GM19438 (cell line): Measurements from ENCODE around the gene AMPD2.
"Not testable (repeated sequence)": the region's sequence is repeated elsewhere in the genome, so short reads cannot be mapped to it uniquely, and the experiment has no call there.

Experiments
- ATAC-seq: cut with Tn5 transposase; IDR thresholded peaks from one replicate; pipeline ENCODE4 v1.9.1; 2021; ENCODE audit warnings: low read depth; ENCODE audit not compliant: unreplicated experiment

The AMPD2 gene

DNA sequence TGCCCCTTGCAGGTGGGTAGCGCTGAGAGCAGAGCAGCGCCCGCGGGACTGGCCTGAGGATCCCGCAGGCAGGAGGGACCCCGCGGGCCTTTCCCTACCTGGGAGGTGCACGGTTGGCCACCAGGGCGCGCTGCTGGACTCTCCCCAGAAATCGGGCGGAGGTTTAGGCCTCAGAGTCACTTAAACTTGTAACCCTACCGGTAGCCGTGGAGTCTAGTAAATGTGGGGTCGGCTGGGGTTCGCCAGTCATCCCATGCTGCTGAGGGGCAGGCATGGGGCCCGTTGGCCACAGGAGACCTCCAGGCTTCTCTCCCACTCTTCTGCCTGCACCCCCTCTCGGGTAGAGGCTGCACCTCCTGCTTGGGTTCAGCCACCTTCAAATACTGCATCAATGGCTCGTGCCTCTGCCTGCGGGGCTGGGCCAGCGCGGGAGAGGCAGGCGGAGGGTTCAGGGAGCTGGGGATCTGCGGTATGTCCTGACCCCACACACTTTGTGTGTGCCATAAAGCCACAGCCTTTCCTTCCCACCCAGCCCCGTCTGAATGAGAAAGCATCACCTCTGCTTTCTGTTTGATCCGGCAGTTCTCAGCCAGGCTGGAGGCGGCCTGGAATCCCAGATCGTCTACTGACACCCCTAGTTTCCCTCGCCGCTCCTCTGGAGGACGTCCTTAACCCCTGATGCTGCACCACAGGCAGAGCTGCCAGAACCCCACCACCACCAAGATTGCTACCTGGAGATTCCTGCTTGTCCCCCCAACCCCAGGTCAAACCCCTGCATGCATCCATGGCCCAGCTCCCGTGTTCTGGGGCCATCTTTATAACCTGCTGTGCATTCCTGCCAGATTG, 24.0 kb downstream of the AMPD2 start:
- no peak for ATAC-seq

DNA sequence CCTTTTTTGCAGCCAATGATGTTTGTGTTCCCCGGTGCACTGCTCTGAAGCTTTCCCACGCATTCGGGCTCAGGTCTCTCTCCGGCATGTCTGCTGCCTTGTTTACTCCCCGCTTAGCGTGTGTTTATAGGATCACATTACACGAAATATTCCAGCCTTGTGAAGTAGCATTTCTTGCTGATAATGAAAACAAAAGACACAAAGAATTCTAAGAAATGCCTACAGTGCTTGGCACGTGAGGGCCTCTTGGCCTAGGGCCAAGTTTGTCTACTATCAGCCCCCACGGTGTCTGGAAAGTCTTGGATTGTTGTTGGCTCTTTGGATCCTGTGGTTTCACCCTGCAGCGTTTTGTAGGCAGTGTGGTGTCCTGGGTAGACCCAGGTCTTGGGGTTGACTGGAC, 25.0 kb downstream of the AMPD2 start:
- ATAC-seq: no peak

DNA sequence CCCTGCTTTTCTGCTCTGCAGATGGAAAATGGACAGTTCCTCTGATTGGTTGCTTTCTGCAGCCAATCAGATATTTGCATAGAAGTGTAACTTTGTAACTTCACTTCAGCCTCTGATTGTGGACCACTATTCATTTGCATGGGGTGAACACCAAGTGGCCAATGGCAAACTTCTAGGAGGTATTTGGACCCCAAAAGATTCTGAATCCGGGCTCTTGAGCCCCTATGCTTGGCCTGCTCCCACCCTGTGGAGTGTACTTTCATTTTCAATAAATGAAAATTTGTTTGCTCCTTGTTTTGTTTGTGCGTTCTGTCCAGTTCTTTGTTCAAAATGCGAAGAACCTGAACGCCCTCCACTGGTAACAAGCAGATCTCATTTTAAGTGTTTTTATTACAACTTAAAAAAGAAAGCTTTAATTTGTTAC, 29.9 kb downstream of the AMPD2 start:
- no peak for ATAC-seq

DNA sequence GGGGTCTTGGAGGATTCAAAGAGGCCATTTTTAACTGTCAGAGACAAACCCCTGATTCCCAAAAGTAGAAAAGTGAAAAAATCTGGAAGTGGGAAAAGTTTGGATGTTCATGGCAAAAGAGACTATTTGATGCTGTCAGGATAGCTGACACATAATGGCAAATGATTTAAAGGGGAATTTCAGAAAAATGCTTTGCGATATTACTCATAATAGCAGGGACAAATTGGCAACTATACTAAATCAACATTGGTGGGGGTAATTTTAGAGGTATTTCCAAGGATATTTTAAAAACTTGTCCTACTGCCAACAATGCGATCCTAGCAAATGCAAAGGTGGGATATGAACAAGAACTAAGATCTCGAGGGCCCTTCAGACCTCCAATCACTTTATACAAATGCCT, 31.0 kb downstream of the AMPD2 start:
- ATAC-seq: no peak

DNA sequence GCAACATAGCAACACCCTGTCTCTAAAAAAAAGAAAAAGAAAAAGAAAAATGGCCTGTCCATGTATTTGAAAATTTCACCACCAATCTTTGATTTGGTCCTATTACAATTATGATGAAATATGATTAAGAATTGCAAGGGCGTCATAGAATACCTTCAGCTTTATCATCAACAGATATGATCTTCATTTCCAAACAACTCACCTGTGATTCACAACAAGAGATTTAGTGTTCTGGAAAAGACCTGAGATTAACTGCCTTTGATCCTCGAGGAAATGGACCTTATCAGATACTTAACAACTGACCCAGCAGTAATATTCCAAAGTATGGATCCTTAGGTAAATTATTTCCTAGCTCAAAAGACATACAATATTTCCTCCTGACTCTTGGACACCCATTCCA, 32.8 kb downstream of the AMPD2 start:
- ATAC-seq: no peak

DNA sequence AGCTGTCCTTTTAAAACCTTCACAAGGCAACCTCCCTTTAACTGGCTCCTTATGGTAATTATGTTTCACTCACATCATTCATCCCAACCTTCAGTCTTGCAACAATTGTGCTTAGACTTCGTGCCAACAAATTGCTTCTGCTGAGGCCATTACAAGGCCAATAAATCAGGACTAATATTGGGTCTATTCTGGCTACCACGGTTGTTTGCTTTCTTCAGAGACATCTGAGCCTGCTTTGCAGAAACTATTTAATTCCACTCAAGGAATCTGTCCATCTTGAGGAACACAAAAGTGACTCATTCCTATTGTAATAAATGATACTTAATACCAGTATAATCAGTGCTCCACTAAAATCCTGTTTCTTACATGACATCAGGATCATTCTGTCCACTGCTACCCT, 33.7 kb downstream of the AMPD2 start:
- ATAC-seq: no peak

DNA sequence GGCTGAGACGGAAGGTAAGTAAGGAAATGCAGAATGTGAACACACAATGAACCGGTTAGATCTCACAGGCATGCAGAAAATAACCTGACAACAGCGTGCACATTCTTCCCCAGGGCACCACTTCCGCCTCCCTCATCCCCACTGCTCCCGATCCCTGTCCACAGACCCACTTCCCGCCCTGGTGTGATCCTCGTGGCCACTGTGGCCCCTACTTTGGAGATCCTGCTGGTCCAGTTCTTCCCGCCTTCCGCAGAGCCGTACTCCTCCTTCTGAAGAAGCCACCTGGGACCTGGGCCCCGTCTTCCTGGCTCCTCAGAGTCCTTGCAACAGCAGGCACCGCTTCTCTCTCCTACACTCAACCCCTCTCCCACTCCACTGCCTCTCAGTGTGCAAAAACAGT, 34.9 kb downstream of the AMPD2 start:
- ATAC-seq: no peak

DNA sequence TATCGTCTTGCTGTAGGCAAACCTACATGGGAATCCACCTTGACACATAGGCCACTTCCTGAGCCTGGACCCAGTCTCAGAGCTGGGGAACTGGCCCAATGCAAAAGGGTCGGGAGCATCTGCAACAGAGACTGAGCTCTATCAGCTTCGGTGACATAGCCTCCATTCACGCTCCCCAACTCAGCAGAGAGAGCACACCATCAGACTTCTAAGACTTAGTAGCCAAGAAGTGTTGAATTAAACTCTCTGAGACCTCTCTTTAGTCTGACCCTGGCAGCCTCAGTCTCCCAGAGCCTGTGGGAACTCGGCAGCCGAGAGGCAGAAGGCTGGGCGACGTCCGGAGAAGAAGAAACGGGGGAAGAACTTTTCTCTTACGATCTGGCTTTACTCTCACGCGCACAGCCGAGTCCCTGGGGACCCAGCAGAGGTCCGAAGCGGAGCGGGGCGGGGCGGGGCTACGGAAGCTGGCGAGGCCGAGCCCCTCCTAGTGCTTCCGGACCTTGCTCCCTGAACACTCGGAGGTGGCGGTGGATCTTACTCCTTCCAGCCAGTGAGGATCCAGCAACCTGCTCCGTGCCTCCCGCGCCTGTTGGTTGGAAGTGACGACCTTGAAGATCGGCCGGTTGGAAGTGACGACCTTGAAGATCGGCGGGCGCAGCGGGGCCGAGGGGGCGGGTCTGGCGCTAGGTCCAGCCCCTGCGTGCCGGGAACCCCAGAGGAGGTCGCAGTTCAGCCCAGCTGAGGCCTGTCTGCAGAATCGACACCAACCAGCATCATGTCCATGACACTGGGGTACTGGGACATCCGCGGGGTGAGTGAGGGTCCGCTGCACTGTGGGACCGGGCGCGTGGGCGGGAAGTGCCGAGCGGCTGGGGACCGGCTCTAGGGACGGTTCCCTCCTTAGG, 36.2 kb downstream of the AMPD2 start, which contains the start of gene GSTM4:
Gene GSTM4, plus strand, starts transcription at position 485 of the 905 bp plus-strand sequence. Its CDS starts 291 bp downstream, at position 776.
- peak; percentile 94 for ATAC-seq

DNA sequence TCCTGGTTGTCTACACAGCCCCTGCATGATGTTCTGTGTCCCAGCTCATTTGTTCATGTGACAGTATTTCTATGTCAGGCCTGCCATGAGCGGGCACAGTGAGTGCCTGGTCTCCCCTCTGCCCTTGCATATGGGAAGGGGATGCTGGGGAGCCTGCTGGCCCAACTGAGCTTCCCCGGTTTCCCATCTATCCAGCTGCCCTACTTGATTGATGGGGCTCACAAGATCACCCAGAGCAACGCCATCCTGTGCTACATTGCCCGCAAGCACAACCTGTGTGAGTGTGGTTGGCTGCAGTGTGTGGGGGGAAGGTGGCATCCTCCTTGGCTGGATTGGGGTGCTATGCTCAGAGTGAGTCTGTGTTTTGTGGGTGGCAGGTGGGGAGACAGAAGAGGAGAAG, 37.8 kb downstream of the AMPD2 start:
- ATAC-seq: no peak

DNA sequence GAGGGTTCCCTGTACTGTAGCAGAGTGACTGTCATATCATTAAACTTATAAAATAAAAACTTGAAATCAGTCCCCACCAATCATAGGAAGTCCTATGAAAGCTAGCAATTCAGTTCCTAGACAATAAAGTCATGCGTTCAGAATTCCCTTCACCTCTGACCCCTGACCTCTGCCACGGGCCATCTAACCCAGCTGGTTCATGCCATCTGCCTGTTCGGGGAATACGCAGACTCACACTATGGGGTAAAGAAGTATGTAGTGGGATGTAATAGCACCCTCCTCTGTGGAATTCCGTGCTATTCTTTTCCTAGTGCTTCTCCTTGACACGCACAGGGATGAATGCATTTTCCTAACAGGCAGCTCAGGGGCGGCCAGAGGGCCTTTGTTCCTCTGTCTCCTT, 38.3 kb downstream of the AMPD2 start:
- no peak for ATAC-seq

DNA sequence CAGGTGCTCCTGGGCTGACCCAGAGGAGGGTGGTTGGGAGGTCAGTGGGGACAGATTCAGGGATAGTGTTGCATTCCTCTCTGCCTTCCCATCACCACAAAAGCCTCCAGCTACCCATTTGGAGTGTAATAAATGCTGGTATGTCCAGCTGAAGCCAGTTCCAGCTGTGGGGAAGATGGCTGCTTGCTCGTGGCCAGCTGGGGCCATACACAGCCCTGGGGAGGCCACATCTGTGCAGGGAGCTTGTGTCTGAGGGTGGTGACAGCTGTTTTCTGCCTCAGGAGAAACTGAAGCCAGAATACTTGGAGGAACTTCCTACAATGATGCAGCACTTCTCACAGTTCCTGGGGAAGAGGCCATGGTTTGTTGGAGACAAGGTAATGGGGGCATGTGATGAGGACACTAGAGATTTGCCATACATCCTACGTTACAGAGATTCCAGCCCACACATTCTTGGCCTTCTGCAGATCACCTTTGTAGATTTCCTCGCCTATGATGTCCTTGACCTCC, 39.0 kb downstream of the AMPD2 start:
- ATAC-seq: no peak

DNA sequence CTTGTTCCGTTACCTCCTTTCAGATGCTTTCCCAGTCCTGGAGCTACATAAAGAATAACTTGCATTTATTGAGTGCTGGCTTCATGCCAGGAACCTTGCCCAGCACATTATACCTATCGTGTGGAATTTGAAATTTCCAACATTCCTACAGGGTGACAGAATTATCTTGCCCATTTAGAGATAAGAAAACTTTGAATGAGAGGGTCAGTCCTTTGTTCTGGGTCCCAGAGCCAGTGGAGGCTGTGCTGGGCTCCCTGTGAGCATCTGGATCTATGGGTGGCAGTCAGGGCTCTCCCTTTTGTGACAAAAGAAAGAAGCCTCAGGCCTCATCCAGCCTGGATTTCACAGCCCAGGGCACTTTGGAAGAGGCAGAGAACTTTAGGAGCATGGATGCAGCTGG, 39.5 kb downstream of the AMPD2 start:
- no peak for ATAC-seq

DNA sequence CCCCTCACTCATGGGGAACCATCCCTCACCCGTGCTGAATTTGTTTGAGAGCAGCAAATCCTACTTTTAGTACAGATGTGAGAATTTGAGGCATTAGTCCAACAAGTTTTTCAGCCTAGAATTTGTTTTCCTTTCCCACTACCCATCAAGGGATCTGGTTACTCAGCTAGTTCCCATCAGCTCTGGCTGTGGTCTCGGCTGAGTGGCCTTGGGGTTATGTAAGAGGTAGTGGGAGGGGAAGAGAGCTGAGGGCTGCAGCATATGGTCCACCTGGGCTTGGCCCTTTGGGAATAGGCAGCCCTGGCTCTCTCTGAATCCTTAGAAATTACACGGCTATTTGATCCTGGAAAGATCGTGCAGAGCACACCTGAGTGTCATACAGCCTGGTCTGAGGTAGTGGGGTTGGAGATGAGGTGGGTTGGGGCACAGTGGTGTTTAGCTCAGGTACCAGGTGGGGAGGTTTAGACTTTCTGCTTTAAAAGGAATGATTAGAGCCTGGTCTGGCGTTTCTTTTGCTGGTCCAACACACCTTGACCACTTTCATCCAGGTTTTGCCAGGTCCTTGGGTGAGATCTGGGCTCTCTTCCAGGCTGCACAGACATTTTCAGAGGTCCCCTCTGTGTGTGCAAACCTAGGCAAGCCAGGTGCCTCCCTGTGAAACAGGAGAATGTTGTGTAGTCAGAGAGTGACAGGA, 40.5 kb downstream of the AMPD2 start:
- no peak for ATAC-seq

DNA sequence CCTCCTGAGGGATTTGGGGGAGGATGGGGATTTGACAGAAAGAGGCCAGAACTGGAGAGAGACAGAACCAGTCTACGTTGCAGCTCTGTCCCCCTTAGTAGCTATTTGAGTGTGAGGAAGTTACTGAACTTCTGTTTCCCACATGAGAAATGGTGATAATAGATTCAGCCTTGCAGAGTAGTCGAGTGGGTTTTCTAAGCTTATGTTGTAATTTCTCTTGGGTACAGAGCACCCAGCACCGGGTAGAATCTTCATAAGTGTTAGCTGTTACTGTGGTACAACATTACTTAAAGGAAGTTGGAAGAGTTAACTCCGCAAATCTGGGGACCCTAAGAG, 41.0 kb downstream of the AMPD2 start:
- ATAC-seq: not testable (repeated sequence)

DNA sequence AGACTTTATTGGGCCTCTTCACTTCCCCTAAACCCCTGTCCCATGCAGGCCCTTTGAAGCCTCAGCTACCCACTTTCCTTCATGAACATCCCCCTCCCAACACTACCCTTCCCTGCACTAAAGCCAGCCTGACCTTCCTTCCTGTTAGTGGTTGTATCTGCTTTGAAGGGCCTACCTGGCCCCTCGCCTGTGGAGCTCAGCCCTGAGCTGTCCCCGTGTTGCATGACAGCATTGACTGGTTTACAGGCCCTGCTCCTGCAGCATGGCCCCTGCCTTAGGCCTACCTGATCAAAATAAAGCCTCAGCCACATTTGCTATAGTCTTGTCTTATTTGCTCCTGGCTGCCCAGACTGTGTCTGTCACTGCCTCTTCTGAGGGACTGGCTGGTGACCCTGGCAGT, 41.8 kb downstream of the AMPD2 start:
- ATAC-seq: no peak

DNA sequence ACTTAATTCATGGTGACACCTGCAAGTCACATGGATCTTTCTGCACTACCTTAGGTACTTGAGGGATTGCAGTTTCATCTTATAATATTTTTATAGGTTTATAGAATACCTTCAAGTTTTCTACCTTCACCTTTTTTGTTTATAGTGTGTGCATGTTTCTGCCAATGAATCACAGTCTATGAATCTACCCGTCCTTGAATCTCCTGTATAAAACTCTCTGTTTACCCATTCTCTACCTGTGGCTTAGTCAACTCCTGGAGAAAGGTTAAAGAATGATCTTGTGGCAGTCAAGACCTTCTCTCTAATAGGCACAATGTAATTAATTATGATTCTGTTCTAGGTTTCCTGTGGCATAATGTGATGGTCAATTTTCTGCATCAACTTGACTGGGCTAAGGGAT, 45.0 kb downstream of the AMPD2 start:
- ATAC-seq: no peak

DNA sequence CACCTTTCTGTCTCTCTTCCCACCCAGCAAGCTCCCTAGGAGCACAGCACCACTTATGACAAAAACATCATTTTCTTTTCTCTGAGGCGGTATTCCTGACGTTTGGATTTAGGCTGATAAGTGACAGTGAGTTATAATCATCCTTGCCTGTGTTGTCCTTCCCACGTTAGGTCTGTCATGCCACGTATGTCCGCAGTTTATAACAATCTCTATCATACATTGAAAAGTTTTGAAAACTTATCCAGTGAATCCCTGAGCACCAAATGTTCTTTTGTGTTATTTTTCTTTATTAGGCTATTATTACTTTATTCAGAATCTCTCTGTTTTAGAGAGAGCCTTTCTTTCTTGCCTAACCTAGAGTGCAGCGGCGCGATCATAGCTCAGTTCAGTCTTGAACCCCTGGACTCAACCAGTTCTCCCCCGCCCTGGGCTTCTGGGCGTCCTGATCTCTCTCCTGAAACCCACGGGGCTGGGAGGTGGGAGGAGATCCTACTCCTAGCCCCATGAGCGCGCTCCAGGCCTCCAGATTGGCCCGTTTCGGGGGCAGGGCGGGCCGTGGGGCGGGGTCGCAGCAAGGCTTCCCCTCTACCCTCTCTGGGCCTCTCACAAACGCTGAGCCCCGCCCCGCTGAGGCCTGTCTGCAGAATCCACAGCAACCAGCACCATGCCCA, 48.0 kb downstream of the AMPD2 start, which contains the start of gene GSTM2:
Gene GSTM2, plus strand, starts transcription at position 606 of the 671 bp plus-strand sequence. Its CDS starts 59 bp downstream, at position 665.
- ATAC-seq: peak; percentile 98

DNA sequence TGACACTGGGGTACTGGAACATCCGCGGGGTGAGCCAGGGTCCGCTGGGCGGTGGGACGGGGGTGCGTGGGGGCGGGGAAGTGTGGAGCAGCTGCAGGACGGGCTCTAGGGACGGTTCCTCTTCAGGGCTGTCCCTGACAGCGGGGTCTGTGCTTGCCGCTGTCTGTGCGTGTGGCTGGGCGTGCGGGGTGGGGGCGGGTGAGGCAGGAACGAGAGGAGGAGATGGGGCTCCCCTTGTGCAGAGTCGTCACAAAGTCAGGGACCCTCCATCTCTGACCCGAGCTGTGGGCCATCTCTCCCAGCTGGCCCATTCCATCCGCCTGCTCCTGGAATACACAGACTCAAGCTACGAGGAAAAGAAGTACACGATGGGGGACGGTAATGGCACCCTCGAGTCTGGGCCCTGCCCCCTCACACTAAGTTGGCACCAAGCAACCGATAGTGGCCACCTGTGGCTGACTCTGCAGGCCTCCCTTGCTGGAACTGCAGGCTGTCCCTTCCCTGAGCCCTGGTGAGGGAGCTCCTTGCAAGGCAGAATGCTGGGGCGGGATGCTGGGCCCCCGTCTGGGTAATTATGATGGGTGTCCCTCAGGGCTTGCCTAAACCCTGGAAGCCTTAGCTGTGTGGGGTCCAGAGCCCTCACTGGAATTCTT, 48.6 kb downstream of the AMPD2 start:
- ATAC-seq: no peak

DNA sequence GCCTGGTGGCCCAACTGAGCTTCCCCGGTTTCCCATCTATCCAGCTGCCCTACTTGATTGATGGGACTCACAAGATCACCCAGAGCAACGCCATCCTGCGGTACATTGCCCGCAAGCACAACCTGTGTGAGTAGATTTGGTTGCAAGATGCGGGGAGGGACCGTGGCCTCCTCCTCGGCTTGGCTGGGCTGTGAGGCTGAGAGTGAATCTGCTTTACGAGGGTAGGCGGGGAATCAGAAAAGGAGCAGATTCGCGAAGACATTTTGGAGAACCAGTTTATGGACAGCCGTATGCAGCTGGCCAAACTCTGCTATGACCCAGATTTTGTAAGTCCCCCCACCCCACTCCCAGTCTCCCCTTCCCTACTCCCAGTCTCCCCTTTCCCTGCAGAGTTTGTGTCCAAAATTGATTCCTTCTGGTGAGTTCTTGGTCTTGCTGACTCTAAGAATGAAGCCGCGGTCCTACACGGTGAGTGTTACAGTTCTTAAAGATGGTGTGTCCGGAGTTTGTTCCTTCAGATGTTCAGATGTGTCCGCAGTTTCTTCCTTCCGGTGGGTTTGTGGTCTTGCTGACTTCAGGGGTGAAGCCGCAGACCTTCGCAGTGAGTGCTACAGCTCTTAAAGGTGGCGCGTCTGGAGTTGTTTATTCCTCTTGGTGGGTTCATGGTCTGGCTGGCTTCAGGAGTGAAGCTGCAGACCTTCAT, 49.8 kb downstream of the AMPD2 start:
- no peak for ATAC-seq
